ENCODE results near the gene TSEN54.

Gene TSEN54

DNA sequence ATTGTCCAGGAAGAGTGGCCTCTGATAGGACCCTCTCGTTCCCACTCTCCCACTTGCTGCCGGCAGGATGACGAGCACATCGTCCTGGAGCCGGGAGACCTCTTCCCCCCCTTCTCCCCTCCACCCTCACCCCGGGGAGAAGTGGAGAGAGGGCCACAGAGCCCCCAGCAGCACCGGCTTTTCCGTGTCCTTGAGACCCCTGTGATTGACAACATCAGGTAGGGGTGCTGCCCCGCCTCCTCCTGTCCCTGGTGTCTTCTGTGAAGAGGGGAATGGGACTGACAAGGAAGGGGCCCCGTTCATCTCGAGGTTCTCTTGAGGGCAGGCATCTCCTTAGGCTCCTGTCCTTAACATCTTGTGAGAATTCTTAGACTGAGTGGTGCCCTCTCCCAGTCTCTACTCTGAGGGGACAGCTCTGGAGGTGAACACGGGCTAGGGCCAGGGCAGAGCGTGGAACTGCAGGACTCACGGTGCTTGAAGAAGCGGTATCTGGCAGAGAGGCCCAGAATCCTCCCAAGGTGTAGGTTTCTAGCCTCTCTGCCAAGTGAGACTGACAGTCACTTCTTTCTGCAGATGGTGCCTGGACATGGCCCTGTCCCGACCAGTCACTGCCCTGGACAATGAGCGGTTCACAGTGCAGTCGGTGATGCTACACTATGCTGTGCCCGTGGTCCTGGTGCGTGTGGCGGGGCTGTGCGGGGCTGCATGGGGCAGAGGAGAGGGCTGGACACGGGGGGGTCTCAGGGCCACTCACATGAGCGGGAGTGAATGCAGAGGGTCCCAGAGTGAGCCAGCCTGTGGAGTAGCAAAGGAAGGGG lies 27.4 kb upstream of the TSEN54 start:
- in situ Hi-C loops (cut with MboI; ENCODE audit: low sequenced_read_pairs): no loop called here

DNA sequence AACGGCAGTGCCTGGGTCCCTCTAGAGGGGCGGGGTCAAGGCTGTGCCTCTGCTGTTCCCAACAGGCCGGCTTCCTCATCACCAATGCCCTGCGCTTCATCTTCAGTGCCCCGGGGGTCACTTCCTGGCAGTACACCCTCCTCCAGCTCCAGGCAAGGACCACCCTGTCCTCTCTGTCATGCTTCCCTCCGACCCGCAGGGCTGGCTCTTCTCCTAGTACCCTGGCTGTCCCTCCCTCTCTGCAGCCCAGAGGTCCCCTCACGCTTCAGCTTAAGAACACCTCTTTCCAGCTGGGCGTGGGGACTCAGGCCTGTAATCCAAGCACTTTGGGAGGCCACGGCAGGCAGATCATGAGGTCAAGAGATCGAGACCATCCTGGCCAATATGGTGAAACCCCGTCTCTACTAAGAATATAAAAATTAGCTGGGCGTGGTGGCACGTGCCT lies 26.8 kb upstream of the TSEN54 start:
- in situ Hi-C loops (cut with MboI; ENCODE audit: low sequenced_read_pairs): no loop called here

DNA sequence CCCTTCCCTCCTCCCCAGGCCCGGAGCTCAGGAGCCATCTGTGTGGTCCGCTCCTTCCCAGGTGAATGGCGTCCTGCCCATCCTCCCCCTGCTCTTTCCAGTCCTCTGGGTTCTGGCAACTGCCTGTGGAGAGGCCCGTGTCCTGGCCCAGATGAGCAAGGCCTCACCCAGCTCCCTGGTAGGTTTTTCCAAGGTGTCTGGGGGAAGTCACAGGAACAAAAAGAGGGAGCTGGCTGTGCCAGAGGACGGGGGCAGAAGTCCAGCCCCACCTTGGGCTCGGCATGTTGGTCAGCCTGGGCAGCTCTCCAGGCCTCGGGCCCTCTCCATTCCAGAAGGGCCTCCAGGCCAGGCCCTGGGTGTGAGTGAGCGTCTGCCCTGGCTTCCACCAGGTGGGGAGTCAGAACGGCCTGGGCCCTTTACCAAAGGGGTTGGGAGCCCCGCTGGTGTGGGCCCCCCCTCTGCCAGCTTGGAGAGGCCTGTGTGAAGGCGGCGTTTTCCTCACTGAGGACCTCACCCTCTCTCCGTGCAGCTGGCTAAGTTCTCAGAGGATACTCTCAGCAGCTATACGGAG lies 26.1 kb upstream of the TSEN54 start:
- in situ Hi-C loops (cut with MboI; ENCODE audit: low sequenced_read_pairs): no loop called here

DNA sequence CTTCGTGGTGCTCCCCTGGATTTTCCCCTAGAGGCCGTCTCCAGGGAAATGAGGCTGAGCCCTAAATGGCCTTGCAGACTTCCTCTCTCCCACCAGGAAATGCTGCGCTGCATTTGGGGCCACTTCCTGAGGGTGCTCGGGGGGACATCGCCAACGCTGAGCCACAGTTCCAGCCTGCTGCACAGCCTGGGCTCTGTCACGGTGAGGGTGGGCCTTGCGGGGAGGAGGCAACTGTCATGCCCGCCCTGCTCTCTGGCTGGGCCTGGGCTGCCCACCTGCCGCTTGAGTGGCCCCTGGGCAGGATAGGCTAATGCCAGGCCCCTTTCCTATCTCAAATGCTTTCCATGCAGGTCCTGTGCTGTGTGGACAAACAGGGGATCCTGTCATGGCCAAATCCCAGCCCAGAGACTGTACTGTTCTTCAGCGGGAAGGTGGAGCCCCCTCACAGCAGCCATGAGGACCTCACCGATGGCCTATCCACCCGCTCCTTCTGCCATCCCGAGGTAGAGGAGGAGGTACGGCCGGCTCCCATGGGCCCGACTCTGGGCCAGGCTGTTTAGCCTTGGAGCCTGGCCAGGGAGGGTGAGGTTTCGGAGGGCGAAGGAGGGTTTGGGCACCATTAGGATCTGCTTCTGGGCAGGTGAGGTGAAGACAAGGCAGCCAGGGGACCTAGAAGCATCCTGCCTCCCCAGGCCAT lies 25.2 kb upstream of the TSEN54 start:
- in situ Hi-C loops (cut with MboI; ENCODE audit: low sequenced_read_pairs): no loop called here

DNA sequence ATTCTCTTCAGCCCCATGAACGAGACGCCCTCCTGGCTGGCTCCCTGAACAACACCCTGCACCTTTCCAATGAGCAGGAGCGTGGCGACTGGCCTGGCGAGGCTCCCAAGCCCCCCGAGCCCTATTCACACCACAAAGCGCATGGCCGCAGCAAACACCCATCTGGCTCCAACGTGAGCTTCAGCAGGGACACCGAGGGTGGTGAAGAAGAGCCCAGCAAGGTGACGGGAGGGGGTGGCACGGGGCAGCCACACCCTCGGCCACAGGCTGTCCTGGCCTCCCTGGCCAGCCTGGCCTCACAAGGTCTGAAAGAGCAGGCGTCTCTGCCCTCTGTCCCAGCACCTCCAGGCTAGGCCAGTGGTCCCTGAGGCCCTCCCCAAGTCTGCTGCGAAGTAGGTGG lies 24.6 kb upstream of the TSEN54 start:
- in situ Hi-C loops (cut with MboI; ENCODE audit: low sequenced_read_pairs): no loop called here

DNA sequence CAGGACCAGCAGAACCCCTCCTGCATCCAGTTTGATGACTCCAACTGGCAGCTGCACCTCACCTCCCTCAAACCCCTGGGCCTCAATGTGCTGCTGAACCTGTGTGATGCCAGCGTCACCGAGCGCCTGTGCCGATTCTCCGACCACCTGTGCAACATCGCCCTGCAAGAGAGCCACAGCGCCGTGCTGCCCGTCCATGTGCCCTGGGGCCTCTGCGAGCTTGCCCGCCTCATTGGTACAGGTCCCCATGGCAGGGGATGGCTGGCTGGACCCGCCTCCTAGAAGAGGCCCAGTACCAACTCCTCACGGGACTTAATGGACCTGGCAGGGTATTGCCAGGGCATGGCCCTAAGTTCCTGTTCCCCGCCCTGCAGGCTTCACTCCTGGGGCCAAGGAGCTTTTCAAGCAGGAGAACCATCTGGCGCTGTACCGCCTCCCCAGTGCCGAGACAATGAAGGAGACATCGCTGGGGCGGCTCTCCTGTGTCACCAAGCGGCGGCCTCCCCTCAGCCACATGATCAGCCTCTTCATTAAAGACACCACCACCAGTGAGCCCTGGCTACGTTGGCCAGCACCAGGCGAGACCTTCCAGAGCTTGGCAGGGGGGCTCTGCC lies 23.7 kb upstream of the TSEN54 start:
- in situ Hi-C loops (cut with MboI; ENCODE audit: low sequenced_read_pairs): no loop called here

DNA sequence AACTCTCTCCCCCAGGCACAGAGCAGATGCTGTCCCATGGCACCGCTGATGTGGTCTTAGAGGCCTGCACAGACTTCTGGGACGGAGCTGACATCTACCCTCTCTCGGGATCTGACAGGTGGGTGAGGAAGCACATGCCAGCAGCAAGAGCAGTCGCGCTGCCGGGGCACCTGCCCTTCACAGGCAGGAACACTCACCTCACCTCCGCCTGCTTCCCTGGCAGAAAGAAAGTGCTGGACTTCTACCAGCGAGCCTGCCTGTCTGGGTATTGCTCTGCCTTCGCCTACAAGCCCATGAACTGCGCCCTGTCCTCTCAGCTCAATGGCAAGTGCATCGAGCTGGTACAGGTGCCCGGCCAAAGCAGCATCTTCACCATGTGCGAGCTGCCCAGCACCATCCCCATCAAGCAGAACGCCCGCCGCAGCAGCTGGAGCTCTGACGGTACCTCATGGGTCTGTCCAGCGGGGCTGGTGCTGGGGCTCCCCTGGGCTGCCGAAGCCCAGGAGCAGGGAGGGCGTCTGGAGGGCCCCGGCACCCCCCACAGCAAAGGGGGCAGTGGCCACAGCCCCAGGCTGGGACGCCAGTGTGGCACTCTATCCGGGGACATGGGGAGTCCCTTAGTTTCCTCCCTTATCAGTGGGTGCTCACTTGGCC lies 22.7 kb upstream of the TSEN54 start:
- in situ Hi-C loops (cut with MboI; ENCODE audit: low sequenced_read_pairs): no loop called here

DNA sequence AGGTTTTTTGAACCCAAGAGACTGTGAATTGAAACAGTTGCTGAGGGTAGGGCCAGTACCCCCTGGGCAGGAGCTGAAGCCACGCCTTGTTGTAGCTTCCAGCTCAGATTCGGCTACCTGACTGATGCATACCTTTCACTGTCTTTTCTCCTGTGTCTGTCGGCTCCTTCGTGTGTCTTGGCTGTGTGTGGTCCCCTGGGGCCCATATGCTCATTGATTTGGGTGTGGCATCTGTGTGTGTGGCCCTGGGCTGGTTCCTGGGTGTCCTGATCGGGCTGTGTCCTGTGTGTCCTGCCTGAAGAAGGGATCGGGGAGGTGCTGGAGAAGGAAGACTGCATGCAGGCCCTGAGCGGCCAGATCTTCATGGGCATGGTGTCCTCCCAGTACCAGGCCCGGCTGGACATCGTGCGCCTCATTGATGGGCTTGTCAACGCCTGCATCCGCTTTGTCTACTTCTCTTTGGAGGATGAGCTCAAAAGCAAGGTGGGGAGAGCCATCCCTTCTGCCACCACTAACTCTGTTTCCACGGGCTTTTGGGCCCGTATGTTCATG lies 21.9 kb upstream of the TSEN54 start:
- in situ Hi-C loops (cut with MboI; ENCODE audit: low sequenced_read_pairs): no loop called here

DNA sequence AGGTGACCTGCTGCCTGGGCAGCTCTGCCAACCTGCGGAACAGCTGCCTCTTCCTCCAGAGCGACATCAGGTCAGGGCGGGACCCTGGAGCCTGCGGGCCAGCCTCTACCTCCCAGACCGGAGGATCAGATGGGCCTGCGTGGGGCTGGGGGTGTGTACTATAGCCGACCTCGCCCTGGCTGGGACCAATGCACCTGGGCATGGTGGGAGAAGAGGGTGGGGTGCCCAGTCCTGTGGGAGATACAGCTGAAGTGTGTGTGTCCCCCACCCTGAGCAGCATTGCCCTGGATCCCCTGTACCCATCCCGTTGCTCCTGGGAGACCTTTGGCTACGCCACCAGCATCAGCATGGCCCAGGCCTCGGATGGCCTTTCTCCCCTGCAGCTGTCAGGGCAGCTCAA lies 20.3 kb upstream of the TSEN54 start:
- in situ Hi-C loops (cut with MboI; ENCODE audit: low sequenced_read_pairs): no loop called here

DNA sequence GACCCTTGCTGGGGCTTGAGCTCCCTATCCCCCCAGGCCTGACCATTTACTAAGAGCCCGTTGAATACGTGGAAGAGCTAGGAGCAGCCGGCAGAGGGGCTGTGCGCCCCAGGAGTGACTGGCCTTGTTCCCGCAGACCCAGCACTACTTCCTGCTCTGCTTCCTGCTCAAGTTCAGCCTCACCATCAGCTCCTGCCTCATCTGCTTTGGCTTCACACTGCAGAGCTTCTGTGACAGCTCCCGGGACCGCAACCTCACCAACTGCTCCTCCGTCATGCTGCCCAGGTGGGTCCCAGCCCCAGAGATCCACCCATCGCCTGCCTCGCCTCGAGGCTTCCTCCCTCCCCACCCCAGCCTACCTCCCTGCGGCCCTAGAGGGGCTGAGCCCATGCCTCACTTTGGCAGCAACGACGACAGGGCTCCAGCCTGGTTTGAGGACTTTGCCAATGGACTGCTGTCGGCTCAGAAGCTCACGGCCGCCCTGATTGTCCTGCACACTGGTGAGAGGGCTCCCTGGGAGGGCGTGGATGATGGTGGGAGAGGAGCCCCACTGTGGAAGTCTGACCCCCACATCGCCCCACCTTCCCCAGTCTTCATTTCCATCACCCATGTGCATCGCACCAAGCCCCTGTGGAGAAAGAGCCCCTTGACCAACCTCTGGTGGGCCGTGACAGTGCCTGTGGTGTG lies 18.1 kb upstream of the TSEN54 start:
- in situ Hi-C loops (cut with MboI; ENCODE audit: low sequenced_read_pairs): no loop called here

DNA sequence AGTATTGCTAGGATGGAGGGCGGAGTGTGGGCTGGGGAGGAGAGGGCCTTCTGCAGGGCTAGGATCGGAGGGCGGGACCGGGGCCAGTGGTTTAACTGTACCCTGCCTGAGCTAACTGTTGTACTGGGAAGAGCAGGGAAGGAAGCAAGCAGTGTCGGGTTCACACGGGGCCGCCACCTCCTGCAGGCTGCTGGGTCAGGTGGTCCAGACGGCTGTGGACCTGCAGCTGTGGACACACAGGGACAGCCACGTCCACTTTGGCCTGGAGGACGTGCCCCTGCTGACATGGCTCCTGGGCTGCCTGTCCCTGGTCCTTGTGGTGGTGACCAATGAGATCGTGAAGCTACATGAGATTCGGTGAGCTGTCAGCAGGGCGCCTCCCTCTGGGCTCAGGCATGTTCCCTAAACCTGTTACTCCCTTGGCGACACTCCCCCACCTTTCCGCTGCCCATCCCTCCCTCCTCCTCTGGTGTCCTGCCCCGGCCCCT lies 17.6 kb upstream of the TSEN54 start:
- in situ Hi-C loops (cut with MboI; ENCODE audit: low sequenced_read_pairs): no loop called here

DNA sequence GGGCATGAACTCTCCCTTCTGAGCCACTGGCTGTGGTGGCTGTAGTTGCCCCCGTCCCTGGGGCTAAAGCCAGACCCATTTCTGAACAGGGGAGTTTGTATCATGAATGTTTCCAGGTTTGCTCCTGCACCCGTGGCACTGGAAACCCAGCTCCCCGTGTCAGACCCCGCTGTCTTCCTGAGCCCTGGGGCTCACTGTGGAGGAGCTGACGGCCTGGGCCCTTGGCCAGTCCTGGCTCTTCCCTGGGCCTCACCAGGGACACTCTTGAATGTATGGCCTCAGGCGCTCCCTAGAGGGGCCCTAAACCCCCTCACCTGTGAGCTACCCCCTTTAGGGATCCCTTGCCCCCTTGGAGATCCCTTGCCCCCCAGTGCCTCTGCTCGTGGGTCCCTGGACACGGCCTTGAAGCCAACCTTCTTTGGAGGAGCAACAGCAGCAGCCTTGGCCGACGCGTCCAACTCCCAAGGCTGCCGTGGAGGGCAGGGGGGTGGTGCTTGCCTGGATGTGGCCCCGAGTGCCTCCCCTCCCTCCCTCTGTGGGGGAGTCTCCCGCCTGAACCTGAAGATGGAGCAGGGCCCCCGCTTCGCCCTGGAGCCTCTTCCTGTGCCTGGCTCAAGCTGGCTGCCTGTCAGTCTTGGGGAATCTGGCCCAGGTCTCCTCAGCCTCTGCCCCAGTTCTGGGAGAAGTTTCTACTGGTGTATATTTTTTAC lies 16.9 kb upstream of the TSEN54 start:
- in situ Hi-C loops (cut with MboI; ENCODE audit: low sequenced_read_pairs): no loop called here

DNA sequence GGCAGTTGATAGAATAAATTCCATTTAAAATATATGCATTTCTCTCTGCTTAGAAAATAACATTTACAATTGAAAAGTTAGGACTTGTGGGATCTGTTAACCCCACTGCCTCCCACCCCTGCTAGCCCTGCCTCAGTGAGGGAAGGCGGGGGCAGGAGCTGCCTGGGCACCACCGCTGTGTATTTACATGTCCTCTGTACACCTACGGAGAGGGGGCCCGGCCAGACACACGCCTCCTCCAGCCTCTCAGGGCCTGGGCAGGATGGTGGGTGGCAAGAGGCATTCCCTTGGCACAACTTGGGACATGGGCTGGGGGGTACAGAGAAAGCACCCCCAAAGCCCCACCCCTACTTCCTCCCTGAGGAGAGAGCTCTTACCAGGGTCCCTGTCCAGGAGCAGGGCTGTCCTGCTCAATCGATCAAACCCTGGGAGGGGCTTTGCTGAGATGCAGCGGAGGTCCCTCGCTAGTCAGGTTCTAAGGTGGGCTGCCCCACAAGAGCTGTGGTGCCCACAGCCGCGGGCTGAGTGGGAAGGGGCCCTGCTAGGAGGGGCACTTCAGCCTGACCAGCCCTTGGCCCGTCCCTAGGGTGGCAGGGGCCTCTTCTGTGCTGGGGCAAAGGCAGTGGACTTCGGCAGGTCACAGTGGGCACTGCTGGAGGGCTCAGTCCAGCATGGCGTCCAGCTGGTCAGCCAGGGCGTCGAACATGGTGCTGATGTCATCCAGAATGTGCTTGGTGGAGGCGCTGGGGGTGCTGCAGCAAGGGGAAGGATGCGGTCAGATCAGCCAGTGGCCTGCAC lies 15.7 kb upstream of the TSEN54 start:
- in situ Hi-C loops (cut with MboI; ENCODE audit: low sequenced_read_pairs): no loop called here

DNA sequence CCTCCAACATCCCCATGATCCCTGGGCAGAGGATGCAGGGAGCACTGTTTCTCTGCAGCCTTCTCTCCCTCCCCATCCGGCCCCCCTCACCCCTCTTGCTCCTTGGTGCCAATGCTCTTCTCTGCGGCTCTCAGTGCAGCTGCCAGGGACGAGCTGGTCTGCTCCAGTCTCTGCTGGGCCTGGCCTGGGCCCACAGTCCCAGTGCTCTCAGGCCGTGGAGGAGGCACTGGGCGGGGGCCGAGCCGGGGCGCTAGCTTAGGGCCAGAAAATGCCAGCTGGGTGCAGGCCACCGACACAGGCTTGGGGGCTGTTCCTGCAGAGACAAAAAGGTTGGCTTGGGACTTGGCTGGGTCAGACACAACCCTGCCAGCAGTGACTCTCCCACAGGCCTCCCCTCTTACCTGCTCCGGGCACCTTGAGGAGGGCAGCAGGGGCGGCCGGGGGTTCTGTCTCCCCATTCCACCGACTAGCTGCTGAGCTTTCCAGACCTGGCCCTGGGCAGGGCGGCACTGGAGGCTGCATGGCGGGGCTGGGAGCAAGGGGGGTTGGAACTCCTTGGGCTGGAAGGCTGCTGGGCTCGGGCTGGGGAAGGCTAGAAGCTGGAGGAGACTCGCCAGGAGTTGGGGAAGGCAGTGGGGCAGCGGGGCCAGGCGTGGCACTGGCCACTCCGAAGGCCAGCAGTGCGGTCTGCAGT lies 14.8 kb upstream of the TSEN54 start:
- in situ Hi-C loops (cut with MboI; ENCODE audit: low sequenced_read_pairs): no loop called here

DNA sequence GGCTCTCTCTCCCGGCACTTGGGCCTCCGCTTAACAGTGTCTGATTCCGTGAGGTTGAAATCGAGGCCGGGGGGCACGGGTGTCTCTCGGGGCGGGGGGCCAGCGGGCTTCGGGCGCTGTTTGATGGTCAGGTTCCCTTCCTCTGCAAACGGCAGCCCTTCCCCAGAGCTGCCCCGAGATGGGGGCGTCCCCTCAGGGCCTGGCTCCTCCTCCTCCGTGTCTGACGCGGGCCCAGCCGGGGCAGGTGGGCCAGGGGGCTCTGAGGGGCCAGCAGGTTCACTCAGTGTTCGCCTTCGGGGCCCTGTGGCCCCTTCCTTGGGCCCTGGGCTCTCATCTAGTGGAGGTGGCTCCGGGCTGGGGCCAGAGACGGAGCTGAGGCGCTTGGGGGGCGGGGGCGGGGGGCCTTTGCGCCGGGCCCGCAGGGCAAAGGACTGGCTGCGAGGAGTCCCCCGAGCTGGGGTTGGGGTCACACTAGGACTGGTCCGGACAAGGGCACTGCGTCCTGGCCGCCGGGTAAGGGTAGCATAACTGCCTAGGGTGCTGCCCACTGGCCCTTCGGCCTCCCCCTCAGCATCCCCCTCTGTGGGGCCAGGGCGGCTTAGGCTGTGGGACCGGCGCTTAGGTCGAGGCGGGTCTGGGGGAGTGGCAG lies 14.1 kb upstream of the TSEN54 start:
- in situ Hi-C loops (cut with MboI; ENCODE audit: low sequenced_read_pairs): no loop called here

DNA sequence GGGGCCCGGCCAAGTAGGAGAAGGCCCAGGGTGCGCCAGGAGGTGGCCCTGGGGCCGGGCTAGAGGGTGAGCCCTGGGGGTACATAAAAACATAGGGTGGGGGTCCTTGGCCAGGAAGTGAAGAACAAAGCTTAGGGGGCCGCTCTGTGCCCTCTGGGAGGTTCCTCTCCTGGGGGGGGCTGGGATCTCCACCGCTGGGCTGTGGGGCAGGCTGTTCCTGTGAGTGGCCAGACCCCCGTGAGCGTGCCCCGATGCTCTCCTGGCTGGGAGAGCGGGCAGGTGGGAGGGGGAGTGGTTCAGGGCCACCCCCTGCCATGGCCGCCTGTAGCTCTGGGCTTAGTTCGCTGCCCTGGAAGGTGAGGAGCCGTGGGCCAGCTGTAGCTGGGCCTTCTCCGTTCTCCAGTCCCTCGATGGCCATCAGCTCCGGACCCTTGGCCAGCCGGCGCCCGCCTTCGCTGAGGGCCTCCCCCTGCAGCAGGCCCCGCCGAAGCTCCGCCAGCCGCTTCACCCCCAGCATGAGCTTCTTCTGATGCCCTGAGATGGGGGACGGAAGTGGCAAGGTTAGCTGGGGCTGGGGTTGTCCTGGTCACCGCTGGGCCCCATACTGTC lies 13.5 kb upstream of the TSEN54 start:
- in situ Hi-C loops (cut with MboI; ENCODE audit: low sequenced_read_pairs): no loop called here

DNA sequence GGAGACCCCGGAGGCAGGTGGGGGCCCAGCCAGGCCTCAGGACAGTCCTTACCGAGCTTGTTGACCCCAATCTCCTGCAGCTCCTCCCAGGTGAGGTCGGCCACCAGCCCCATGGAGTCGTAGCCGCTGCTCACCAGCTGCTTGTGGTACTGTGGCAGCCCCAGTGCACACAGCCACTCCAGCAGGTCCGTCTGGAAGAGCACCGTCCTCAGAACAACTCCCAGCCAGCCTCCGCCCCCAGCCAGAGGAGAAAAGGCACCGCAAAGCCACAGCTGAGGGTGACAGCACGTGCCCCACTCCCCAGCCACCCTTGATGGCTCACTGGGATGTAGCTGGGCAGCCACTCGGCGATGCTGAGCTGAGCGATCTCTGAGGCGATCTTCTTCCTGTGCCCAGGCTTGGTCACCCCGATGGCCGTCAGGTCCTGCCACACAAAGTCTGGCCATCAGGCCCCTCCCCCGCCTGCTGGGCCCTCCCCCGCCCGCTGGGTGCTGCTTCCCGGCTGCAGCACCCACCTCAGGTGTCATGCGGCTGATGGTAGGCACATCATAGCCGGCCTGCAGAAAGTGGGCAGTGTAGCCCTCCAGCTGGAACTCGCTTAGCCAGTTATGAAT lies 12.9 kb upstream of the TSEN54 start:
- in situ Hi-C loops (cut with MboI; ENCODE audit: low sequenced_read_pairs): no loop called here

Measured in HL-60/S4 treated with retinoic acid at 250 ng/mL for 4 days and 3 days (cell line).